Sciatic nerve (tissue), 2 donors: ENCODE results near the gene PTGES3L. TPM values are rescaled to one million over a fixed set of nuclear protein-coding genes. Genes with fewer than 3 reads are reported as not detected.
"Not testable (repeated sequence)": the region's sequence is repeated elsewhere in the genome, so short reads cannot be mapped to it uniquely, and the experiment has no call there.

ENCODE experiments used
- ATAC-seq: fragments of 200-7000 bp; cut with Tn5 transposase; one replicate; pipeline ENCODE4 v1.9.1; 2020; ENCODE audit warnings: mild to moderate bottlenecking, moderate library complexity
- DNase-seq: peaks from one replicate; pipeline ENCODE4 v3.0.0-alpha.2; 2020; ENCODE audit warnings: low spot score
- intact Hi-C: fragments of 100-400 bp; cut with DNase I; formaldehyde crosslinking; loops from one replicate; pipeline ENCODE4 v1.14.2; 2022
- total RNA-seq: library from RNA; stranded (reverse); fragmentation: NEBNext Ultra II Directional; extraction: Animal tissue kit (Norgen Biotek cat#: 25700); gene quantifications from one replicate; pipeline ENCODE4 v1.2.1, GENCODE V29; 2021
- donor health status: DM: no; HTN: no; CAD: no.
- donor health status: DM: no; HTN: no; CAD: no.

The PTGES3L gene
- total RNA-seq, 1 donor from 2014 or later, result 0.40 TPM

DNA sequence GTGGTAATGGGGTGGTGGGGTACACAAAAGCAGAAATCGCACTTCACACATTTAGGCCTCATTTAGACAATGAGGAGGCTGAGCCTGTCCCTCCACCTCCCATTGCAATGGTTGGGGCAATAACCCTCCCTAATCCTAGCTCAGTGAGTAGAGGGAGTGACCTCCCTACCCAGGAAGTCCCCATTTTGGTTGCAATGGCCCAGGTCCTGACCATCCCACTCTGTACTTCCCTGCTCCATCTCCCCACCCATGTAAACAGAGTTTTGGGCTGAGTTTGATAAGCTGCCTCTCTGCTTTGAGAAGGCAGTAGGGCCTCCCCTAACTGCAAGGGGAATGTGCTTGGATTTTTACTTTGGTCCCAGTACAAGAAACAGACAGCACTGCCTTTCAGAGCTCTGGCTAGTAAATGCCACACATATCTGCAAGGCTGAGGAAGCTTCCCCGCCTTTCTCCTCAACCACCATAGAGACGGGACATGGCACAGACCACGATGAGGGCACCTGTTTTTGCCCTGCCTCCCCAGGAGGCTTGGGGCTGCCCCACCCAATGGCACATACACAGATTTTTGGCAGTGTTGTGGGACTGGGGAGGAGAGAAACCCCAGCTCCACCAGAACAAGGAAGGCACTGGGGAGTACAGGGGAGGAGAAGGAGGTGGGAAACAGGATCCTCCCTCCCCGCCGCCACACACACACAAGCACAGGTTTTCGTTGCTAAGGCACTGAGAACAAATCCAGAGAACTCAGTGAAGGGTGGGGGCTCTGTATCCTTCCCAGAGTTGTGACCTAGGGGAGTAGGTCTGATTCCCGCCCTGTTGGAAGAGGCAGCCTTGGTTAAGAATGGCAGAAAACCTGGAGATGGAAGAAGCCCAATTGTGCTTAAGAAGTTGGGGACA is 35.0 kb upstream of the PTGES3L start:
- DNase-seq (no peak), ATAC-seq (peak; percentile 33)
- intact Hi-C loops, result no loop called here

DNA sequence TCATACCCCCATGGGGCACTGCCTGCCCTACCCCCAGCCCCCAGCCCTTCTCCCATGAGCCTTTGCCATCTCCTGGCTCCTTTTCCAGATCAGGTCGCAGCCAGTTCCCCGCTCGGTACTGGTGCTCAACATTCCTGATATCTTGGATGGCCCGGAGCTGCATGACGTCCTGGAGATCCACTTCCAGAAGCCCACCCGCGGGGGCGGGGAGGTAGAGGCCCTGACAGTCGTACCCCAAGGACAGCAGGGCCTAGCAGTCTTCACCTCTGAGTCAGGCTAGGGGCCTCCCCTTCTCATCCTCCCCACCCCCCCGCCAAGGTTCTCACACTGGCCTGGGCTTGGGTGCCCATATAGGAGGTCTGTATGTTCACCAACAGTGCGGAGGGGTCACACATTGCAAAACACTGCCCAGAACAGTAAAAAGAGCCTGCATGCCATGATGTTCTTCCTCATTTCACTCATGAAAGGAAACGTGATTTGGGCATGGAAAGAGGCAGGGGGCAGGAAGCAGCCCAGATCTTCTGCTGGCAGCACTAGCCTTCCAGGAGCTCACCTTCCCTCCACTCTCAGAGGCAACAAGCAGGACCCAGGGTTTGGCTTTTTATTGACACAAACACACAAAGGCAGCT is 34.3 kb upstream of the PTGES3L start:
- ATAC-seq (peak; percentile 1), DNase-seq (no peak)
- intact Hi-C loops, result no loop called here

GRCh38 chr17:43013296-43013695 is 33.4 kb upstream of the PTGES3L start:
- DNase-seq, result no peak
- no peak for ATAC-seq
- intact Hi-C loops, result no loop called here

DNA sequence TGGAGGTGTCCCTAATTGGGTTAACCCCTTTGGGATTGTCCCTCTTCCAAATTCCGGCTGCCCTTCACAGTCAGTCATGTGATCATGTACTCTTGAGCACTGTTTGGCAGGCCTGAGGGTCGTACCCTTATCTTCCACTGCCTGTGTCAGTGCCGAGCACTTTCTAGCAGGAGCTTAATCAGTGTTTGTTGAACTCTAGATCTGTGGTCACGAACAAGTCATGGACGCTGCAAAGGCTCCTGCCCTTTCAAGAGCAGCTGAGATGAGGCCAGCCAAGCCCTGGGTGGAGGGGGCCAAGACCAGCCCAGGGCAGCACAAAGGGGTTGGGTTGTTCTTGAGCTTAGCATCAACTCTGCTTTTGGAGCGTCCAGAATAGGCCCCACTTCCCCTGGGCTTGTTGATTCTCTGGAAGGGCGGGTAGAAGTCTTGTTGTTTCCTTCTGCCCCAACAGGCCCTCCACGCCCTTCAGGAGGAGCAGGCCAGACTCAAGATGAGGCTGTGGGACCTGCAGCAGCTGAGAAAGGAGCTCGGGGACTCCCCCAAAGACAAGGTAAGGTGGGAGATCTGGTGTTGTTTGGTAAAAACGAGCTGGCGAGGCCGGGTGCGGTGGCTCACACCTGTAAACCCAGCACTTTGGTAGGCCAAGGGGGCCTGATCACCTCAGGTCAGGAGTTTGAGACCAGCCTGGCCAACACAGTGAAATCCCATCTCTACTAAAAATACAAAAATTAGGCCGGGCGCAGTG is 32.0 kb upstream of the PTGES3L start:
- DNase-seq (no peak), ATAC-seq (peak; percentile 26)
- intact Hi-C loops, result no loop called here

DNA sequence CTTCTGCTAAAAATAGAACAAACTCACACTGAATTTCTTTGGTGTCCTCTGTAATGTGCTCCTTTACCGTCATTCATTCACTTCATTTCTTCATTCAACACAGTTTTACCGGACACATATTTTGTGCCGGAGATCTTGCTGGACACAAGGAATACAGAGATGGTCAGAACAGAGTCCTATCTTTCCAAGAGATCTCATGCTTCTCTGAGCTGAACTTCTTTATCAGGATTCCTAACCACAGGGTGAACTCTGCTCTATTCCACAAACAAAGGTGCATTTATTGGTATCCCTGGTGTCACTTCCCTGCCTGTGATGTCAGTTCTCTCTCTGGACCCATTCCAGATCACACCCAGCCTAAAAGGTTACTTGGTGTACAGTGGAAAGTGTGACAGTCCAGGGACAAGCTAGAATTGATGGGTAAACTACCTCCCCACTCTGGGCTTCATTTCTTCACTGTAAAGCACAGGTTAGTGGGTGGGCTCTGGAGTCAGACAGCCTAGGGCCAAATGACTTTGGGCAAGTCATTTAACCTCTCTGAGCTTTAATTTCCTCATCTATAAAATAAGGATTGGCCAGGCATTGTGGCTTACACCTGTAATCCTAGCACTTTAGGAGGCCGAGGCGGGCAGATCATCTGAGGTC is 30.9 kb upstream of the PTGES3L start:
- intact Hi-C loops, result no loop called here
- ATAC-seq, result no peak

GRCh38 chr17:43006639-43007551 is 27.0 kb upstream of the PTGES3L start, which contains the start of gene IFI35:
Gene IFI35 (plus strand): TSS chr17:43006784. CDS start chr17:43006948, 164 bp downstream.
- intact Hi-C loops, result no loop called here
- DNase-seq (peak; percentile 92), ATAC-seq (peak; percentile 94)

More for the DNA sequence above, 30.9 kb upstream of the PTGES3L start:
- DNase-seq, result no peak

- ATAC-seq, result no peak
- DNase-seq, result no peak
- intact Hi-C loops, result no loop called here
These were observed 23.8 kb upstream of the PTGES3L start for GRCh38 chr17:43003542-43004172.

- DNase-seq, ATAC-seq, intact Hi-C loops: not testable (repeated sequence)
These were observed 21.0 kb upstream of the PTGES3L start for GRCh38 chr17:43000894-43001293.

DNA sequence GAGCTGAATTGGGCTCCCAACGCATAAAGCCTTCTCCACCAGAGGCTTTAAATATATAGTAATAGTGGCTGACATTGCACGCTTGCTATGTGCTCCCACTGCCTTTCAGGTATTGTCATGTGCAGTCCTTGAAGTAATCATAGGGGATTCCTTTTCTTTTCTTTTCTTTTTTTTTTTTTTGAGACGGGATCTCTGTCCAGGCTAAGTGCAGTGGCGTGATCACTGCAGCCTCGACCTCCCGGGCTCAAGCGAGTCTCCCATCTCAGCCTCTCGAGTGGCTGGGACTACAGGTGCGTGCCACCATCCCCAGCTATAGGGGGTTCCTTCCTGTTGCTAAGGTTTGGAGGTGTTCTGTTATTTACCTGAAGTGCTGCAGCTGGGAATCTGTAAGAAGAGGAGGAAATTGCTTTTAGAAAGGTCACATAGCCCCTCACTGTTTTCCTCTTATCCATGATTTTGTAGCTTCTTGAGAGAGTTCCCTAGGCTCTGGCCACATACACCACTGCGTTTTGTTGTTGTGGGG is 19.2 kb upstream of the PTGES3L start:
- no peak for ATAC-seq
- intact Hi-C loops, result no loop called here
- no peak for DNase-seq

DNA sequence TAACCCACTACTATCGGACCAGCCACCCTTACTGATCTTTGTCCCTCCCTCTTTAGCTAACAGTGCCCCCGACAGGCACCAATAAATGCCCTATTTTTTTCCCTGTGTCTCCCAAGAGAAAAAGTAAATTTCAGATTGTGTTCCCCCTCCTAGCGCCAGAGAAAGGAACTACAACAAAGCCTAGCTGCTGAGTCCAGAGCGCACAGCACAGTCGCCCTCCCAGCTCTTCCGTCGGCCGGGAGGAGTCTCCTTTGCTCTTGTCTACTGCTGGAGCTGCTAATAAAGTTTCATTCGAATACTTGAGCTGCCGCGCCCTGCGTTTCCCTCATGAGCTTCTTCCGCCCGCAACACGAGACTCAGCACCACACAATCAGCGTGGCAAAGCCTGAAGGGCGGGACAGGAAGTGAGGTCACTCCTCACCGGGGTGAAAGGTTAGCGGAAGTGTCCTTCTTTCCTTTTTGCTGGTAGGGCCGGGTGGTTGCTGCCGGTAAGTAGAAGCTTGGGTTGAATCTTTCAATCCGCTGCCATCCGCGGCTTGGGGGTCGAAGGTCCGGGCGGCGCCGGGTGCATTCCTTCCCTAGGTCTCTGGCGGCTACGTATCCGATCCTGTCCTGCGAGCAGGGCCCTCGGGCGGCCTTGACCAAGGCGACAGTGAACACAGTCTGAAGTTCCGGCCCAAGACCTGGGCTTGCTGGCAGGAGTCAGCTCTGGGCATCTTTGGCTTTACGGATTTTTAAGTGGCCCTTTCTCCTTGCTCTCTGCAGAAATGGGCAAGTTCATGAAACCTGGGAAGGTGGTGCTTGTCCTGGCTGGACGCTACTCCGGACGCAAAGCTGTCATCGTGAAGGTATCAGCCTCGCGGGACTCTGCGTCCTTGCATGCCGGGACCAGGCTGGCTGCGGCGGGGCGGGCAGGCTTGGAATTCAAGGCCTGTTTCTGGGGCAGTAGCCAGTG is 18.4 kb upstream of the PTGES3L start, which contains the start of gene RPL27:
RPL27 (plus strand) TSS at position 436 of the 955 bp plus-strand sequence; CDS start at position 768, 332 bp downstream.
- ATAC-seq (peak; percentile 99), DNase-seq (peak; percentile 99)
- intact Hi-C loops, result no loop called here

DNA sequence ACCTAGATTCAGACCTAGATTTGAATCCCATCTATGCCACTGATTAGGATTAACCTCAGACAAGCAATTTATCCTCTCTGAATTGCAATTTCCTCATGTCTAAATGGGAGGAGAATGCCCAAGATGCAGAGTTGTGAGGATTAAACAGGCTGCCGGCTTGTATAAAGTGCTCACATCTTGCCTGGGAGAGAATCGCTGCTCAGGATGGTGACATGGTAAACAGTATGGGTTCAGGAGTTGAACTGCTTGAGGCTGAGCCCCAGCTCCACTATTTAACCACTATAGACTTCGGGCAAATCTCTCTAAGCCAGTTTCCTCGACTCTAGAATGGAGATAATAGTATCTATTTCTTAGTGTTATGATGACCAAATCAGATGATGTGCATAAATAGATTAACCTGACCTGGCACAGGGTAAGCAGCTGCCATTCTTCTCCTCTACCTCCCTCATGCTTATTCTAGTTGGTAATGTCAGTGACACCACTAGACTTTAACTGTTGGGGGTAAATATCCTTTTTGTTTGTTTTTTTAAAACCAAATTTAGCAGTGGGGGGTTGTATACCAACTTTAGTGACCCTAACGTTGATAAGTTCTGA is 17.6 kb upstream of the PTGES3L start:
- DNase-seq (no peak), ATAC-seq (peak; percentile 4)
- intact Hi-C loops, result no loop called here

DNA sequence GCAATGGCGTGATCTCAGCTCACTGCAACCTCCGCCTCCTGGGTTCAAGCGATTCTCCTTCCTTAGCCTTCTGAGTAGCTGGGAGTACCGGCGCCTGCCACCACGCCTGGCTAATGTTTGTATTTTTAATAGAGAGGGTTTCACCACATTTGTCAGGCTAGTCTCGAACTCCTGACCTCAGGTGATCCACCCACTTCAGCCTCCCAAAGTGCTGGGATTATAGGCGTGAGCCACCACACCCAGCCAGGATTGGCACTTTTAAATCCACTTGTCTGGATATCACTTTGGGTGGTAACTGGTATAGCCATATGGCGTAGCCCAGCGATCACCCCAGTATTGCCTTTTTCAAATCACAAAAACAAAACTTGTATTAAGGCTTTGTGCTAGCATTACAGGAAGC is 14.0 kb upstream of the PTGES3L start:
- DNase-seq, intact Hi-C loops, ATAC-seq: not testable (repeated sequence)

- intact Hi-C loops, result no loop called here
- no peak for ATAC-seq
- no peak for DNase-seq
These were observed 13.0 kb upstream of the PTGES3L start for GRCh38 chr17:42992872-42993271.

DNA sequence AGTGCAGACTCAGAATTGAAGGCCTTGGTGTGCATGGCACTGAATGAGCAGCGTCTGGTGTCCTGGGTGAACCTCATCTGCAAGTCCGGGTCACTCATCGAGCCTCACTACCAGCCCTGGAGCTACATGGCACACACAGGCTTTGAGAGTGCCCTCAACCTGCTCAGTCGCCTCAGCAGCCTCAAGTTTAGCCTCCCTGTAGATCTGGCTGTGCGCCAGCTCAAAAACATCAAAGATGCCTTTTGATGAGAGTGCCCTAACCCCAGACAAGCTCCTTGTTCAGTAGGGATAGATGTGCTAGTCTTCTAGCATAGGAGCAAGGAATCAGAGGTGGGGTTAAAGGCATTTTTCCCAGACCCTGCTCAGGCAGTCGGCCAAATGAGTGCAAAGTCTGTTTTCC is 11.6 kb upstream of the PTGES3L start:
- no peak for DNase-seq
- intact Hi-C loops, result no loop called here
- no peak for ATAC-seq

DNA sequence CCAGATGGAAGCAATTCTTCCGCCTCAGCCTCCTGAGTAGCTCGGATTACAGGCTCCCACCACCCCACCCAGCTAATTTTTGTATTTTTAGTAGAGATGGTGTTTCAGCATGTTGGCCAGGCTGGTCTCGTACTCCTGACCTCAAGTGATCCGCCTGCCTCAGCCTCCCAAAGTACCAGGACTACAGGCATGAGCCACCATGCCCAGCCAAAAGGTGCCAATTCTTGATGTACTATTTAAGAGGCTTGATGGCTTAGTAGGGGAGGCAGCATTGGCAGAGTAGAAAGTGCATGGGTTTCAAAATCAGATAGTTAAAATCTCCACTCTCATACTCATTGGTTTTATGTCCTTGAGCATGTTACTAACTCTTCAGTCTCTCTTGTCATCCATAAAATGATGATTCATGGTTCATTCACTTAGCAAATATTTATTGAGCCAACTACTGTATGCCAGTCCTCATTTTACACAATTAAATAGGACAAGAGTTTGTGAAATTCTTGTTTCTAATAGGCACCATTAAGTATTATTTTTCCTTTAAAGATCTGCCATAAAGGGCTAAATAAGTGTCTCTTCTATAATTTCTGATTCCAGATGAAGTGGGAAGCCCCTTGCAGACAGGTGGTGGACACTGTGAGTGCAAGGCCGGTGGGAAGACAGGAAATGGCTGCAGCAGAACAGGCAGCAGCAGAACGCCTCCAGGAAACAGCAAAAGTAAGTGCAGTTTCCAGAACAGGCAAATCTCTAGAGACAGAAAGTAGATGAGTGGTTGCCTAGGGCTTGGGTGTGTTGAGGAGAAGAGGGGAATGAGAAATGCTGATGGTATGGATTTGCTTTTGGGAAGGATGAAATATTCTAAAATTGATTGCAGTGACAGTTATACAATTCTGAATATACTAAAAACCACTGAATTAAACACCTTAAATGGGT is 10.1 kb upstream of the PTGES3L start:
- ATAC-seq (no peak), DNase-seq (no peak)
- intact Hi-C loops, result no loop called here
